RWPE1 (cell line): ENCODE measurements around the gene WDR88.
A peak's percentile ranks its signal among the peaks of the same experiment; 100 is the strongest.

Experiments used
- CTCF ChIA-PET: fragments of 350-600 bp; sonication (Branson Sonifier 250); formaldehyde crosslinking; extraction: SDS; loops from one replicate; lab custom pipeline; 2021; lab: Yijun Ruan, JAX
- POLR2A ChIA-PET: fragments of 400-600 bp; formaldehyde crosslinking; extraction: SDS; loops from one replicate; lab custom pipeline; 2020; ENCODE audit warnings: antibody characterized with exemption; ENCODE audit not compliant: low non-redundant PET; lab: Yijun Ruan, JAX
- DNase-seq: peaks from one replicate; pipeline ENCODE4 v3.0.0; 2012; ENCODE audit warnings: low spot score
- H3K27ac ChIP-seq: fragments of 450-650 bp; 2 replicates; pipeline ENCODE4 v1.5.1; 2017
- CTCF ChIP-seq: fragments of 450-650 bp; conservative IDR thresholded peaks from 2 replicates; pipeline ENCODE4 v1.5.1; 2017; ENCODE audit warnings: low read depth, mild to moderate bottlenecking

WDR88 gene

GRCh38 chr19:33175156-33175782 lies 43.4 kb downstream of the WDR88 start:
- H3K27ac ChIP-seq: no peak overlapping the region
- DNase-seq: no peak
- no peak for TF ChIP-seq CTCF
- POLR2A ChIA-PET: interaction anchor here (0.5 kb wide), 1 partner anchor 30 kb away, joined by 4 read pairs; no protein-coding TSS in a partner anchor
- CTCF ChIA-PET: interaction anchor here (0.6 to 1.1 kb wide), 2 partner anchors 28 to 31 kb away, joined by 3 to 4 read pairs; no protein-coding TSS in a partner anchor

- TF ChIP-seq CTCF: 0 out of 2 replicates have a peak, but pooled peaks have one; percentile 10
- CTCF ChIA-PET: interaction anchor here (0.5 to 1.3 kb wide), 8 partner anchors 10 to 192 kb away, joined by 3 to 7 read pairs (median 4); no protein-coding TSS in a partner anchor
- POLR2A ChIA-PET: interaction anchor here (0.5 kb wide), 1 partner anchor 31 kb away, joined by 4 read pairs; no protein-coding TSS in a partner anchor
- peak; percentile 30 for DNase-seq
- peak overlapping the region; percentile 83 for H3K27ac ChIP-seq
Observed at GRCh38 chr19:33175886-33176669, 44.2 kb downstream of the WDR88 start.

- TF ChIP-seq CTCF: no peak
- peak overlapping the region; percentile 83 for H3K27ac ChIP-seq
- CTCF ChIA-PET: interaction anchor here (0.5 to 1.3 kb wide), 10 partner anchors 9 to 269 kb away, joined by 3 to 7 read pairs (median 4); no protein-coding TSS in a partner anchor
- POLR2A ChIA-PET: interaction anchor here (0.8 kb wide), 1 partner anchor 9 kb away, joined by 4 read pairs; no protein-coding TSS in a partner anchor
- peak; percentile 97 for DNase-seq
Observed at GRCh38 chr19:33176670-33177416, 44.9 kb downstream of the WDR88 start.

GRCh38 chr19:33177417-33177979 lies 45.6 kb downstream of the WDR88 start:
- DNase-seq: peak; percentile 50
- TF ChIP-seq CTCF: peak; percentile 59
- ChIA-PET POLR2A (interaction anchor here (0.8 kb wide), 1 partner anchor 10 kb away, joined by 4 read pairs; no protein-coding TSS in a partner anchor), CTCF (interaction anchor here (0.5 to 1.3 kb wide), 8 partner anchors 22 to 400 kb away, joined by 3 to 4 read pairs (median 3); no protein-coding TSS in a partner anchor)
- peak overlapping the region; percentile 83 for H3K27ac ChIP-seq

GRCh38 chr19:33186431-33187182 lies 54.7 kb downstream of the WDR88 start:
- CTCF ChIA-PET: no interaction called here

More at GRCh38 chr19:33186431-33187182, 54.7 kb downstream of the WDR88 start:
- no peak overlapping the region for H3K27ac ChIP-seq
- no peak for TF ChIP-seq CTCF
- no peak for DNase-seq
- POLR2A ChIA-PET: interaction anchor here (0.7 kb wide), 1 partner anchor 46 kb away, joined by 3 read pairs; no protein-coding TSS in a partner anchor
